Left hindlimb (tissue), 1 donor: ENCODE results near the gene LPCAT4.
"Not testable (repeated sequence)": the region's sequence is repeated elsewhere in the genome, so short reads cannot be mapped to it uniquely, and the experiment has no call there.

Experiments
- DNase-seq: peaks from one replicate; pipeline ENCODE4 v3.0.0-alpha.2; 2018

The LPCAT4 gene

GRCh38 chr15:34367101-34368081, at the start of gene LPCAT4:
TSS of gene LPCAT4 (minus strand) at chr15:34367196. CDS start at chr15:34367100, 96 bp downstream.
- DNase-seq, result peak; percentile 87

GRCh38 chr15:34409511-34409910, 42.5 kb upstream of the LPCAT4 start:
- not testable (repeated sequence) for DNase-seq

- not testable (repeated sequence) for DNase-seq
Observed at GRCh38 chr15:34408973-34409372, 42.0 kb upstream of the LPCAT4 start.

GRCh38 chr15:34403899-34404298, 36.9 kb upstream of the LPCAT4 start:
- not testable (repeated sequence) for DNase-seq

- not testable (repeated sequence) for DNase-seq
Observed at GRCh38 chr15:34403160-34403598, 36.2 kb upstream of the LPCAT4 start.

- not testable (repeated sequence) for DNase-seq
Observed at GRCh38 chr15:34397637-34398259, 30.8 kb upstream of the LPCAT4 start.

GRCh38 chr15:34392981-34393380, 26.0 kb upstream of the LPCAT4 start:
- not testable (repeated sequence) for DNase-seq

- DNase-seq, result not testable (repeated sequence)
Observed at GRCh38 chr15:34389594-34390086, 22.6 kb upstream of the LPCAT4 start.

GRCh38 chr15:34381829-34382521, 15.0 kb upstream of the LPCAT4 start:
- not testable (repeated sequence) for DNase-seq

- DNase-seq, result not testable (repeated sequence)
Observed at GRCh38 chr15:34380491-34380890, 13.5 kb upstream of the LPCAT4 start.

- no peak for DNase-seq
Observed at GRCh38 chr15:34376856-34377255, 9.9 kb upstream of the LPCAT4 start.

GRCh38 chr15:34375541-34375940, 8.5 kb upstream of the LPCAT4 start:
- not testable (repeated sequence) for DNase-seq

GRCh38 chr15:34374816-34375215, 7.8 kb upstream of the LPCAT4 start:
- no peak for DNase-seq

GRCh38 chr15:34373951-34374350, 7.0 kb upstream of the LPCAT4 start:
- no peak for DNase-seq

- DNase-seq, result no peak
Observed at GRCh38 chr15:34370643-34371042, 3.6 kb upstream of the LPCAT4 start.

GRCh38 chr15:34370129-34370528, 3.1 kb upstream of the LPCAT4 start:
- no peak for DNase-seq

- DNase-seq, result peak; percentile 66
Observed at GRCh38 chr15:34366271-34367065, 528 bp downstream of the LPCAT4 start.

GRCh38 chr15:34365836-34366235, 1.2 kb downstream of the LPCAT4 start:
- DNase-seq, result no peak

GRCh38 chr15:34365091-34365825, 1.7 kb downstream of the LPCAT4 start:
- no peak for DNase-seq

- DNase-seq, result no peak
Observed at GRCh38 chr15:34364041-34364440, 3.0 kb downstream of the LPCAT4 start.

- no peak for DNase-seq
Observed at GRCh38 chr15:34362047-34362773, 4.8 kb downstream of the LPCAT4 start.
